GM06990 (cell line): ENCODE results near the gene CCDC34.

ENCODE experiments used
- DNase-seq: peaks from one replicate; pipeline ENCODE4 v3.0.0-alpha.2; 2011; ENCODE audit not compliant: insufficient read length; ENCODE audit errors: extremely low read depth
- H3K27me3 ChIP-seq: replicated peaks from 2 replicates; pipeline ENCODE4 v1.6.0; 2011; ENCODE audit warnings: low read length; ENCODE audit not compliant: control insufficient read depth, insufficient read depth
- H3K36me3 ChIP-seq: 2 replicates; pipeline ENCODE4 v1.5.1; 2011; ENCODE audit warnings: low read length; ENCODE audit not compliant: control insufficient read depth, insufficient read depth
- H3K4me3 ChIP-seq: replicated peaks from 2 replicates; pipeline ENCODE4 v1.5.1; 2011; ENCODE audit warnings: low read depth, mild to moderate bottlenecking, control low read depth, low read length
- CTCF ChIP-seq: IDR thresholded peaks from 2 replicates; pipeline ENCODE4 v1.5.1; 2011; ENCODE audit warnings: low read length, control low read depth, mild to moderate bottlenecking, inconsistent platforms; ENCODE audit not compliant: insufficient read depth, poor library complexity, severe bottlenecking

The CCDC34 gene

GRCh38 chr11:27391331-27392015 is 28.5 kb upstream of the CCDC34 start:
- TF ChIP-seq CTCF: no peak
- H3K27me3 ChIP-seq: no peaks in the 10 kb centered on the region
- no peak overlapping the region for H3K4me3 ChIP-seq
- DNase-seq: no peak
- no peaks in the 10 kb centered on the region for H3K36me3 ChIP-seq

GRCh38 chr11:27390318-27391295 is 27.6 kb upstream of the CCDC34 start:
- Histone ChIP-seq H3K27me3 (no peaks in the 10 kb centered on the region), H3K4me3 (no peak overlapping the region), H3K36me3 (no peaks in the 10 kb centered on the region)
- no peak for DNase-seq
- TF ChIP-seq CTCF: no peak

GRCh38 chr11:27388869-27389268 is 25.9 kb upstream of the CCDC34 start:
- peak; percentile 2 for DNase-seq
- no peak for TF ChIP-seq CTCF
- no peak overlapping the region for H3K4me3 ChIP-seq
- no peaks in the 10 kb centered on the region for H3K27me3 ChIP-seq
- H3K36me3 ChIP-seq: no peaks in the 10 kb centered on the region

- no peak overlapping the region for H3K4me3 ChIP-seq
- H3K36me3 ChIP-seq: no peaks in the 10 kb centered on the region
- H3K27me3 ChIP-seq: no peaks in the 10 kb centered on the region
- no peak for DNase-seq
- no peak for TF ChIP-seq CTCF
Measured at GRCh38 chr11:27388001-27388400, 25.0 kb upstream of the CCDC34 start.

GRCh38 chr11:27387362-27387761 is 24.3 kb upstream of the CCDC34 start:
- DNase-seq: no peak
- no peak for TF ChIP-seq CTCF
- H3K27me3 ChIP-seq: no peaks in the 10 kb centered on the region
- no peaks in the 10 kb centered on the region for H3K36me3 ChIP-seq
- H3K4me3 ChIP-seq: no peak overlapping the region
